HEK293 (cell line): ENCODE results near the gene OR2V2.

Experiments used
- BCL11A ChIP-seq: fragments of 450-650 bp; formaldehyde crosslinking; IDR thresholded peaks from 2 replicates; pipeline ENCODE4 v1.5.1; 2016; ENCODE audit warnings: low read depth, missing biosample characterization, missing genetic modification characterization
- KLF16 ChIP-seq: fragments of 450-650 bp; formaldehyde crosslinking; IDR thresholded peaks from 2 replicates; pipeline ENCODE4 v1.5.1; 2017; ENCODE audit warnings: missing biosample characterization, missing genetic modification characterization
- KLF17 ChIP-seq: fragments of 450-650 bp; formaldehyde crosslinking; IDR thresholded peaks from 2 replicates; pipeline ENCODE4 v1.5.1; 2016; ENCODE audit warnings: missing biosample characterization, missing genetic modification characterization
- REST ChIP-seq: fragments of 450-650 bp; formaldehyde crosslinking; IDR thresholded peaks from 2 replicates; pipeline ENCODE4 v1.5.1; 2016; ENCODE audit warnings: missing biosample characterization, missing genetic modification characterization
- SP3 ChIP-seq: fragments of 450-650 bp; formaldehyde crosslinking; IDR thresholded peaks from 2 replicates; pipeline ENCODE4 v1.5.1; 2016; ENCODE audit warnings: missing biosample characterization, missing genetic modification characterization
- SP7 ChIP-seq: fragments of 450-650 bp; formaldehyde crosslinking; IDR thresholded peaks from 2 replicates; pipeline ENCODE4 v1.5.1; 2016; ENCODE audit warnings: missing biosample characterization, missing genetic modification characterization
- TRIM28 ChIP-seq: IDR thresholded peaks from 2 replicates; pipeline ENCODE4 v1.6.1; 2011; ENCODE audit warnings: low read length, control low read depth, borderline replicate concordance
- ZBTB1 ChIP-seq: fragments of 450-650 bp; formaldehyde crosslinking; IDR thresholded peaks from 2 replicates; pipeline ENCODE4 v1.5.1; 2016; ENCODE audit warnings: missing biosample characterization, missing genetic modification characterization
- ZBTB26 ChIP-seq: fragments of 450-650 bp; formaldehyde crosslinking; optimal IDR thresholded peaks from 2 replicates; pipeline ENCODE3; 2016; ENCODE audit warnings: missing biosample characterization, mild to moderate bottlenecking, missing genetic modification characterization
- ZFHX2 ChIP-seq: fragments of 450-650 bp; formaldehyde crosslinking; conservative IDR thresholded peaks from 2 replicates; pipeline ENCODE4 v1.5.1; 2016; ENCODE audit warnings: missing biosample characterization, missing genetic modification characterization
- ZFP37 ChIP-seq: fragments of 450-650 bp; formaldehyde crosslinking; IDR thresholded peaks from 2 replicates; pipeline ENCODE4 v1.5.1; 2016; ENCODE audit warnings: missing biosample characterization, missing genetic modification characterization
- ZFP69B ChIP-seq: fragments of 450-650 bp; formaldehyde crosslinking; IDR thresholded peaks from 2 replicates; pipeline ENCODE4 v1.5.1; 2016; ENCODE audit warnings: missing biosample characterization, missing genetic modification characterization
- ZNF2 ChIP-seq: fragments of 450-650 bp; formaldehyde crosslinking; IDR thresholded peaks from 2 replicates; pipeline ENCODE4 v1.5.1; 2016; ENCODE audit warnings: missing biosample characterization, missing genetic modification characterization
- ZNF335 ChIP-seq: fragments of 450-650 bp; formaldehyde crosslinking; conservative IDR thresholded peaks from 2 replicates; pipeline ENCODE4 v1.5.1; 2016; ENCODE audit warnings: missing biosample characterization, missing genetic modification characterization
- ZNF561 ChIP-seq: fragments of 450-650 bp; IDR thresholded peaks from 2 replicates; pipeline ENCODE4 v1.5.1; 2018; ENCODE audit warnings: missing biosample characterization, missing genetic modification characterization, borderline replicate concordance
- ZNF639 ChIP-seq: fragments of 450-650 bp; formaldehyde crosslinking; IDR thresholded peaks from 2 replicates; pipeline ENCODE4 v1.5.1; 2016; ENCODE audit warnings: missing biosample characterization, missing genetic modification characterization
- ZNF660 ChIP-seq: fragments of 450-650 bp; IDR thresholded peaks from 2 replicates; pipeline ENCODE4 v1.5.1; 2018; ENCODE audit warnings: missing biosample characterization, mild to moderate bottlenecking, missing genetic modification characterization
- ZNF76 ChIP-seq: fragments of 450-650 bp; formaldehyde crosslinking; IDR thresholded peaks from 2 replicates; pipeline ENCODE4; 2016; ENCODE audit warnings: low read depth, missing biosample characterization, missing genetic modification characterization, borderline replicate concordance
- ZSCAN23 ChIP-seq: fragments of 450-650 bp; formaldehyde crosslinking; IDR thresholded peaks from 2 replicates; pipeline ENCODE4 v1.5.1; 2016; ENCODE audit warnings: missing biosample characterization, missing genetic modification characterization
- ZXDB ChIP-seq: fragments of 450-650 bp; formaldehyde crosslinking; IDR thresholded peaks from 2 replicates; pipeline ENCODE4 v1.5.1; 2016; ENCODE audit warnings: missing biosample characterization, missing genetic modification characterization
- TF ChIP-seq, protein P1 (sequence below): fragments of 450-650 bp; formaldehyde crosslinking; IDR thresholded peaks from 2 replicates; pipeline ENCODE4 v1.5.1; 2016; ENCODE audit warnings: missing biosample characterization, missing genetic modification characterization
- TF ChIP-seq, protein P2 (sequence below): fragments of 450-650 bp; formaldehyde crosslinking; IDR thresholded peaks from 2 replicates; pipeline ENCODE4 v1.5.1; 2016; ENCODE audit warnings: missing biosample characterization, missing genetic modification characterization
- TF ChIP-seq, protein P3 (sequence below): fragments of 450-650 bp; formaldehyde crosslinking; IDR thresholded peaks from 2 replicates; pipeline ENCODE4 v1.5.1; 2016; ENCODE audit warnings: missing biosample characterization, missing genetic modification characterization

OR2V2 gene

GRCh38 chr5:181187500-181188213 lies 40.3 kb downstream of the OR2V2 start (continued):
- TF ChIP-seq, protein P1, sequence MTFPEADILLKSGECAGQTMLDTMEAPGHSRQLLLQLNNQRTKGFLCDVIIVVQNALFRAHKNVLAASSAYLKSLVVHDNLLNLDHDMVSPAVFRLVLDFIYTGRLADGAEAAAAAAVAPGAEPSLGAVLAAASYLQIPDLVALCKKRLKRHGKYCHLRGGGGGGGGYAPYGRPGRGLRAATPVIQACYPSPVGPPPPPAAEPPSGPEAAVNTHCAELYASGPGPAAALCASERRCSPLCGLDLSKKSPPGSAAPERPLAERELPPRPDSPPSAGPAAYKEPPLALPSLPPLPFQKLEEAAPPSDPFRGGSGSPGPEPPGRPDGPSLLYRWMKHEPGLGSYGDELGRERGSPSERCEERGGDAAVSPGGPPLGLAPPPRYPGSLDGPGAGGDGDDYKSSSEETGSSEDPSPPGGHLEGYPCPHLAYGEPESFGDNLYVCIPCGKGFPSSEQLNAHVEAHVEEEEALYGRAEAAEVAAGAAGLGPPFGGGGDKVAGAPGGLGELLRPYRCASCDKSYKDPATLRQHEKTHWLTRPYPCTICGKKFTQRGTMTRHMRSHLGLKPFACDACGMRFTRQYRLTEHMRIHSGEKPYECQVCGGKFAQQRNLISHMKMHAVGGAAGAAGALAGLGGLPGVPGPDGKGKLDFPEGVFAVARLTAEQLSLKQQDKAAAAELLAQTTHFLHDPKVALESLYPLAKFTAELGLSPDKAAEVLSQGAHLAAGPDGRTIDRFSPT (tag by site-specific recombination) = peak; percentile 83
- TF ChIP-seq ZNF660 (tag by site-specific recombination) (peak; percentile 97), ZNF335 (tag by site-specific recombination) (peak; percentile 47), ZNF2 (tag by site-specific recombination) (peak; percentile 50; the same call in 1 of the 2 replicates), ZNF639 (tag by site-specific recombination) (0 out of 2 replicates have a peak, but pooled peaks have one; percentile 45), ZXDB (tag by site-specific recombination) (peak; percentile 63), SP7 (tag by site-specific recombination) (peak; percentile 22), ZBTB26 (tag by site-specific recombination) (peak; percentile 83), ZFHX2 (tag by site-specific recombination) (peak; percentile 93), ZNF561 (tag by site-specific recombination) (peak; percentile 87; the same call in 1 of the 2 replicates), BCL11A (tag by site-specific recombination) (0 out of 2 replicates have a peak, but pooled peaks have one; percentile 80), KLF16 (tag by site-specific recombination) (no peak; the same call in 1 of the 2 replicates), ZFP37 (tag by site-specific recombination) (peak; percentile 82; the same call in 1 of the 2 replicates), SP3 (tag by site-specific recombination) (peak; percentile 11; the same call in 1 of the 2 replicates), KLF17 (tag by site-specific recombination) (peak; percentile 86), ZSCAN23 (tag by site-specific recombination) (no peak), ZNF76 (peak; percentile 55; the same call in 1 of the 2 replicates), ZBTB1 (tag by site-specific recombination) (peak; percentile 11; the same call in 1 of the 2 replicates), REST (tag by site-specific recombination) (peak; percentile 90), ZFP69B (tag by site-specific recombination) (peak; percentile 99), TRIM28 (peak; percentile 32; the same call in 1 of the 2 replicates)
- TF ChIP-seq, protein P2, sequence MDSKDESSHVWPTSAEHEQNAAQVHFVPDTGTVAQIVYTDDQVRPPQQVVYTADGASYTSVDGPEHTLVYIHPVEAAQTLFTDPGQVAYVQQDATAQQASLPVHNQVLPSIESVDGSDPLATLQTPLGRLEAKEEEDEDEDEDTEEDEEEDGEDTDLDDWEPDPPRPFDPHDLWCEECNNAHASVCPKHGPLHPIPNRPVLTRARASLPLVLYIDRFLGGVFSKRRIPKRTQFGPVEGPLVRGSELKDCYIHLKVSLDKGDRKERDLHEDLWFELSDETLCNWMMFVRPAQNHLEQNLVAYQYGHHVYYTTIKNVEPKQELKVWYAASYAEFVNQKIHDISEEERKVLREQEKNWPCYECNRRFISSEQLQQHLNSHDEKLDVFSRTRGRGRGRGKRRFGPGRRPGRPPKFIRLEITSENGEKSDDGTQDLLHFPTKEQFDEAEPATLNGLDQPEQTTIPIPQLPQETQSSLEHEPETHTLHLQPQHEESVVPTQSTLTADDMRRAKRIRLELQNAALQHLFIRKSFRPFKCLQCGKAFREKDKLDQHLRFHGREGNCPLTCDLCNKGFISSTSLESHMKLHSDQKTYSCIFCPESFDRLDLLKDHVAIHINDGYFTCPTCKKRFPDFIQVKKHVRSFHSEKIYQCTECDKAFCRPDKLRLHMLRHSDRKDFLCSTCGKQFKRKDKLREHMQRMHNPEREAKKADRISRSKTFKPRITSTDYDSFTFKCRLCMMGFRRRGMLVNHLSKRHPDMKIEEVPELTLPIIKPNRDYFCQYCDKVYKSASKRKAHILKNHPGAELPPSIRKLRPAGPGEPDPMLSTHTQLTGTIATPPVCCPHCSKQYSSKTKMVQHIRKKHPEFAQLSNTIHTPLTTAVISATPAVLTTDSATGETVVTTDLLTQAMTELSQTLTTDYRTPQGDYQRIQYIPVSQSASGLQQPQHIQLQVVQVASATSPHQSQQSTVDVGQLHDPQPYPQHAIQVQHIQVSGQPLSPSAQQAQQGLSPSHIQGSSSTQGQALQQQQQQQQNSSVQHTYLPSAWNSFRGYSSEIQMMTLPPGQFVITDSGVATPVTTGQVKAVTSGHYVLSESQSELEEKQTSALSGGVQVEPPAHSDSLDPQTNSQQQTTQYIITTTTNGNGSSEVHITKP = peak; percentile 80
- TF ChIP-seq, protein P3, sequence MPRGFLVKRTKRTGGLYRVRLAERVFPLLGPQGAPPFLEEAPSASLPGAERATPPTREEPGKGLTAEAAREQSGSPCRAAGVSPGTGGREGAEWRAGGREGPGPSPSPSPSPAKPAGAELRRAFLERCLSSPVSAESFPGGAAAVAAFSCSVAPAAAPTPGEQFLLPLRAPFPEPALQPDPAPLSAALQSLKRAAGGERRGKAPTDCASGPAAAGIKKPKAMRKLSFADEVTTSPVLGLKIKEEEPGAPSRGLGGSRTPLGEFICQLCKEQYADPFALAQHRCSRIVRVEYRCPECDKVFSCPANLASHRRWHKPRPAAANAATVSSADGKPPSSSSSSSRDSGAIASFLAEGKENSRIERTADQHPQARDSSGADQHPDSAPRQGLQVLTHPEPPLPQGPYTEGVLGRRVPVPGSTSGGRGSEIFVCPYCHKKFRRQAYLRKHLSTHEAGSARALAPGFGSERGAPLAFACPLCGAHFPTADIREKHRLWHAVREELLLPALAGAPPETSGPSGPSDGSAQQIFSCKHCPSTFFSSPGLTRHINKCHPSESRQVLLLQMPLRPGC (tag by site-specific recombination) = peak; percentile 44; the same call in 1 of the 2 replicates
